ENCODE data around the gene EVI5.

- TF ChIP-seq ZNF274 (IDR thresholded peaks at IDR 0.05; ENCODE audit: low read depth, low read length) (no peak), YY1 (IDR thresholded peaks at IDR 0.05; ENCODE audit: insufficient read depth, insufficient read length) (no peak), SUZ12 (IDR thresholded peaks at IDR 0.05; ENCODE audit: extremely low read depth, insufficient read depth, insufficient read length) (no peak)
Measured at GRCh38 chr1:92544756-92545165, 240.1 kb downstream of the EVI5 start.
